SK-N-SH (cell line): ENCODE data around the gene AGBL1. TPM values are rescaled to one million over a fixed set of nuclear protein-coding genes. Genes with fewer than 3 reads are reported as not detected.

Experiments used
- CTCF ChIA-PET: fragments of 300-600, 350-600 bp; formaldehyde crosslinking; extraction: SDS; loops from one replicate; lab custom pipeline; 2021; lab: Yijun Ruan, JAX
- POLR2A ChIA-PET: fragments of 350-600 bp; sonication (Branson Sonifier 250); formaldehyde crosslinking; extraction: SDS; loops from one replicate; lab custom pipeline; 2020; ENCODE audit warnings: antibody characterized with exemption, inconsistent platforms; lab: Yijun Ruan, JAX
- DNase-seq: peaks from one replicate; pipeline ENCODE4 v3.0.0; 2012
- H2AFZ ChIP-seq: fragments of 200-600 bp; sonication (generic); 2 replicates; pipeline ENCODE4 v1.8.1; 2016; ENCODE audit warnings: antibody characterized with exemption, mild to moderate bottlenecking, low read depth
- H3F3A ChIP-seq: fragments of 200-600 bp; sonication (generic); replicated peaks from 2 replicates; pipeline ENCODE3; 2016; ENCODE audit warnings: antibody characterized with exemption, mild to moderate bottlenecking; ENCODE audit not compliant: insufficient read depth
- H3K27ac ChIP-seq, 2 experiments: fragments of 200-500 bp in 1 of 2; fragments of 200-600 bp in 1 of 2; sonication (Bioruptor generic) in 1 of 2; sonication (generic), shearing (Covaris generic) in 1 of 2; 2 replicates each; pipeline versions ENCODE4 v1.5.1 to v1.6.1; 2014 to 2016; ENCODE audit warnings: low read depth in 2 of 2, inconsistent platforms in 1 of 2, low read length in 1 of 2, mild to moderate bottlenecking in 1 of 2, mixed read lengths in 1 of 2
- H3K27me3 ChIP-seq: fragments of 200-600 bp; sonication (generic), shearing (Covaris generic); 2 replicates; pipeline ENCODE4 v1.6.1; 2016; ENCODE audit warnings: mixed run types; ENCODE audit not compliant: insufficient read depth
- H3K36me3 ChIP-seq, 2 experiments: fragments of 200-500 bp in 1 of 2; fragments of 200-600 bp in 1 of 2; sonication (Bioruptor generic) in 1 of 2; sonication (generic) in 1 of 2; replicated peaks in 1 of 2; 2 replicates each; pipeline versions ENCODE3 to v1.5.1; 2014 to 2016; ENCODE audit warnings: low read length in 1 of 2, mild to moderate bottlenecking in 1 of 2; ENCODE audit not compliant: insufficient read depth in 2 of 2, control insufficient read depth in 1 of 2
- H3K4me1 ChIP-seq, 2 experiments: fragments of 200-500 bp in 1 of 2; fragments of 200-600 bp in 1 of 2; sonication (Bioruptor generic) in 1 of 2; sonication (generic), shearing (Covaris generic) in 1 of 2; 2 replicates each; pipeline versions ENCODE4 v1.5.1 to v1.6.1; 2014 to 2016; ENCODE audit warnings: low read depth in 1 of 2, low read length in 1 of 2, mixed run types in 1 of 2; ENCODE audit not compliant: insufficient read depth in 2 of 2, control insufficient read depth in 1 of 2
- H3K4me2 ChIP-seq: fragments of 200-600 bp; sonication (generic), shearing (Covaris generic); 2 replicates; pipeline ENCODE4 v1.6.1; 2017; ENCODE audit warnings: mixed run types
- H3K4me3 ChIP-seq, 2 experiments: fragments of 200-500 bp in 1 of 2; fragments of 200-600 bp in 1 of 2; sonication (Bioruptor generic) in 1 of 2; sonication (generic), shearing (Covaris generic) in 1 of 2; 2 replicates each; pipeline versions ENCODE4 v1.5.1 to v1.8.1; 2014 to 2016; ENCODE audit warnings: low read depth in 2 of 2, inconsistent platforms in 1 of 2, low read length in 1 of 2, mild to moderate bottlenecking in 1 of 2, mixed read lengths in 1 of 2, moderate library complexity in 1 of 2
- H3K79me2 ChIP-seq: fragments of 200-600 bp; sonication (generic); 2 replicates; pipeline ENCODE4 v1.8.1; 2017; ENCODE audit warnings: mild to moderate bottlenecking; ENCODE audit not compliant: insufficient read depth
- H3K9ac ChIP-seq: fragments of 200-600 bp; sonication (generic); 2 replicates; pipeline ENCODE4 v1.6.1; 2017; ENCODE audit warnings: mixed run types
- H3K9me2 ChIP-seq: fragments of 200-600 bp; sonication (generic); 2 replicates; pipeline ENCODE4 v1.6.1; 2017; ENCODE audit warnings: mixed run types
- H3K9me3 ChIP-seq: fragments of 200-600 bp; sonication (generic); 2 replicates; pipeline ENCODE4 v1.6.1; 2017; ENCODE audit warnings: mixed run types, mild to moderate bottlenecking, moderate library complexity
- H4K20me1 ChIP-seq: fragments of 200-600 bp; sonication (generic); 2 replicates; pipeline ENCODE4 v1.6.1; 2017; ENCODE audit warnings: mild to moderate bottlenecking, mixed run types; ENCODE audit not compliant: insufficient read depth
- CHD2 ChIP-seq: fragments of 150-350 bp; IDR thresholded peaks from 2 replicates; pipeline ENCODE4 v1.6.1; 2018; ENCODE audit warnings: low read length; ENCODE audit not compliant: partially characterized antibody
- CTCF ChIP-seq: fragments of 200-600 bp; sonication (generic); IDR thresholded peaks from 2 replicates; pipeline ENCODE4 v1.6.1; 2017; ENCODE audit warnings: antibody characterized with exemption, mild to moderate bottlenecking, moderate library complexity
- EP300 ChIP-seq, 2 experiments: IDR thresholded peaks; 2 replicates each; pipeline versions ENCODE4 v1.4.0 to v1.6.1; 2012; ENCODE audit warnings: borderline replicate concordance in 1 of 2, low read depth in 1 of 2, low read length in 1 of 2
- EZH2phosphoT487 ChIP-seq: fragments of 200-600 bp; sonication (generic); IDR thresholded peaks from 2 replicates; pipeline ENCODE4 v1.6.1; 2017; ENCODE audit warnings: low read depth, mixed run types, mild to moderate bottlenecking, antibody characterized with exemption, moderate library complexity, borderline replicate concordance
- FOSL2 ChIP-seq: IDR thresholded peaks from 2 replicates; pipeline ENCODE4 v1.4.0; 2012; ENCODE audit warnings: low read depth, mild to moderate bottlenecking, moderate library complexity, borderline replicate concordance
- FOXJ3 ChIP-seq: sonication (generic); formaldehyde crosslinking; IDR thresholded peaks from 2 replicates; pipeline ENCODE4 v1.5.1; 2020; ENCODE audit warnings: mild to moderate bottlenecking, missing genetic modification reagents
- GABPA ChIP-seq: IDR thresholded peaks from 2 replicates; pipeline ENCODE4 v1.4.0; 2012; ENCODE audit warnings: low read depth, mild to moderate bottlenecking
- GATA2 ChIP-seq: sonication (generic); formaldehyde crosslinking; IDR thresholded peaks from 2 replicates; pipeline ENCODE4 v1.5.0; 2020; ENCODE audit warnings: mild to moderate bottlenecking, missing genetic modification reagents
- IRF3 ChIP-seq: fragments of 150-350 bp; IDR thresholded peaks from 2 replicates; pipeline ENCODE4 v1.6.1; 2016; ENCODE audit warnings: mild to moderate bottlenecking, low read depth, low read length
- MAX ChIP-seq: IDR thresholded peaks from 2 replicates; pipeline ENCODE4 v1.4.0; 2012; ENCODE audit warnings: low read depth
- MXI1 ChIP-seq: IDR thresholded peaks from 2 replicates; pipeline ENCODE4 v1.6.1; 2012; ENCODE audit warnings: mild to moderate bottlenecking, low read depth, low read length, improper control_type of control experiment
- NRF1 ChIP-seq: IDR thresholded peaks from 2 replicates; pipeline ENCODE4 v1.6.1; 2012; ENCODE audit warnings: low read depth, mild to moderate bottlenecking, low read length
- POLR2AphosphoS5 ChIP-seq: IDR thresholded peaks from 2 replicates; pipeline ENCODE4 v1.6.1; 2012; ENCODE audit warnings: low read depth, low read length
- RCOR1 ChIP-seq: fragments of 150-350 bp; IDR thresholded peaks from 2 replicates; pipeline ENCODE4 v1.6.1; 2017; ENCODE audit warnings: antibody characterized with exemption, low read length
- RFX5 ChIP-seq: IDR thresholded peaks from 2 replicates; pipeline ENCODE4 v1.6.1; 2012; ENCODE audit warnings: mild to moderate bottlenecking, improper control_type of control experiment, low read length
- RXRA ChIP-seq: IDR thresholded peaks from 2 replicates; pipeline ENCODE4 v1.4.0; 2012; ENCODE audit warnings: low read depth, mild to moderate bottlenecking, borderline replicate concordance
- SMC3 ChIP-seq: IDR thresholded peaks from 2 replicates; pipeline ENCODE4 v1.6.1; 2012; ENCODE audit warnings: low read depth, low read length, improper control_type of control experiment
- TAF1 ChIP-seq: IDR thresholded peaks from 2 replicates; pipeline ENCODE4 v1.6.1; 2012; ENCODE audit warnings: low read depth, mild to moderate bottlenecking, low read length, moderate library complexity, borderline replicate concordance
- TCF12 ChIP-seq: IDR thresholded peaks from 2 replicates; pipeline ENCODE4 v1.4.0; 2012
- TEAD4 ChIP-seq: IDR thresholded peaks from 2 replicates; pipeline ENCODE4 v1.4.0; 2012; ENCODE audit warnings: mild to moderate bottlenecking, borderline replicate concordance; ENCODE audit not compliant: insufficient read depth
- ZBTB33 ChIP-seq: IDR thresholded peaks from 2 replicates; pipeline ENCODE4 v1.4.0; 2012; ENCODE audit warnings: low read depth, borderline replicate concordance
- WGBS: methylation state at CpG from one replicate; pipeline ENCODE4 v1.1.6; 2017; ENCODE audit warnings: low lambda C conversion rate; 5-methylcytosine and 5-hydroxymethylcytosine counted together
- polyA plus RNA-seq, 3 experiments: library from polyadenylated mRNA; depleted of rRNA; stranded (reverse); fragments of >200 nt; gene quantifications; 2 replicates each; pipeline ENCODE4 v1.2.3, GENCODE V29; 2012
- TF ChIP-seq, protein P1 (sequence below): IDR thresholded peaks from 2 replicates; pipeline ENCODE4 v1.6.1; 2012; ENCODE audit warnings: mild to moderate bottlenecking, low read depth, low read length, moderate library complexity

AGBL1 gene
- polyA plus RNA-seq, 1 of the 3 experiments (the other 2 are of a cell fraction) = not detected

- TF ChIP-seq, protein P1, sequence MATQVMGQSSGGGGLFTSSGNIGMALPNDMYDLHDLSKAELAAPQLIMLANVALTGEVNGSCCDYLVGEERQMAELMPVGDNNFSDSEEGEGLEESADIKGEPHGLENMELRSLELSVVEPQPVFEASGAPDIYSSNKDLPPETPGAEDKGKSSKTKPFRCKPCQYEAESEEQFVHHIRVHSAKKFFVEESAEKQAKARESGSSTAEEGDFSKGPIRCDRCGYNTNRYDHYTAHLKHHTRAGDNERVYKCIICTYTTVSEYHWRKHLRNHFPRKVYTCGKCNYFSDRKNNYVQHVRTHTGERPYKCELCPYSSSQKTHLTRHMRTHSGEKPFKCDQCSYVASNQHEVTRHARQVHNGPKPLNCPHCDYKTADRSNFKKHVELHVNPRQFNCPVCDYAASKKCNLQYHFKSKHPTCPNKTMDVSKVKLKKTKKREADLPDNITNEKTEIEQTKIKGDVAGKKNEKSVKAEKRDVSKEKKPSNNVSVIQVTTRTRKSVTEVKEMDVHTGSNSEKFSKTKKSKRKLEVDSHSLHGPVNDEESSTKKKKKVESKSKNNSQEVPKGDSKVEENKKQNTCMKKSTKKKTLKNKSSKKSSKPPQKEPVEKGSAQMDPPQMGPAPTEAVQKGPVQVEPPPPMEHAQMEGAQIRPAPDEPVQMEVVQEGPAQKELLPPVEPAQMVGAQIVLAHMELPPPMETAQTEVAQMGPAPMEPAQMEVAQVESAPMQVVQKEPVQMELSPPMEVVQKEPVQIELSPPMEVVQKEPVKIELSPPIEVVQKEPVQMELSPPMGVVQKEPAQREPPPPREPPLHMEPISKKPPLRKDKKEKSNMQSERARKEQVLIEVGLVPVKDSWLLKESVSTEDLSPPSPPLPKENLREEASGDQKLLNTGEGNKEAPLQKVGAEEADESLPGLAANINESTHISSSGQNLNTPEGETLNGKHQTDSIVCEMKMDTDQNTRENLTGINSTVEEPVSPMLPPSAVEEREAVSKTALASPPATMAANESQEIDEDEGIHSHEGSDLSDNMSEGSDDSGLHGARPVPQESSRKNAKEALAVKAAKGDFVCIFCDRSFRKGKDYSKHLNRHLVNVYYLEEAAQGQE = no peak
- TF ChIP-seq MXI1 (no peak), GABPA (no peak), RFX5 (no peak), IRF3 (no peak), NRF1 (no peak), GATA2 (no peak)
Measured at GRCh38 chr15:86066174-86066834, 13.4 kb upstream of the AGBL1 start (continued).

- no peaks in the 10 kb centered on the region for H3K9me2 ChIP-seq
- H3K4me1 ChIP-seq = no peaks in the 10 kb centered on the region
- WGBS = 0% methylated on average over 1 of the region's 1 CpG
- H2AFZ ChIP-seq = no peak overlapping the region
- no peak overlapping the region for H3K4me3 ChIP-seq
- DNase-seq = no peak
- H3K27me3 ChIP-seq = no peaks in the 10 kb centered on the region
- POLR2A ChIA-PET = no interaction called here
- H4K20me1 ChIP-seq = no peaks in the 10 kb centered on the region
- H3K36me3 ChIP-seq = no peaks in the 10 kb centered on the region
- no peaks in the 10 kb centered on the region for H3F3A ChIP-seq
- TF ChIP-seq MAX (no peak), TCF12 (no peak), NRF1 (no peak), RCOR1 (no peak), TEAD4 (no peak), CTCF (no peak), MXI1 (no peak), CHD2 (no peak), FOXJ3 (no peak), EZH2phosphoT487 (no peak), FOSL2 (no peak), POLR2AphosphoS5 (no peak), EP300 (IDR thresholded peaks at IDR 0.05; ENCODE audit: borderline replicate concordance in 1 of 2, low read depth in 1 of 2, low read length in 1 of 2) (no peak), RXRA (no peak), RFX5 (no peak), ZBTB33 (no peak), SMC3 (no peak), TAF1 (no peak)
- CTCF ChIA-PET = no interaction called here
- H3K4me2 ChIP-seq = no peak overlapping the region
- no peak overlapping the region for H3K9ac ChIP-seq
- H3K27ac ChIP-seq = no peak overlapping the region
- no peaks in the 10 kb centered on the region for H3K79me2 ChIP-seq
- H3K9me3 ChIP-seq = no peaks in the 10 kb centered on the region
Measured at GRCh38 chr15:86073281-86073680, 6.4 kb upstream of the AGBL1 start.
